ENCODE measurements around the gene CAMTA1. TPM values are rescaled to one million over a fixed set of nuclear protein-coding genes. Genes with fewer than 3 reads are reported as not detected.

CAMTA1 gene
- total and polyA plus RNA-seq, 4 donors = 78.7 to 438 (median 173) TPM

- no peak overlapping the region for H3K27ac ChIP-seq (ENCODE audit: low read depth in 1 of 2, low read length in 2 of 2)
- no peaks in the 10 kb centered on the region for H3K36me3 ChIP-seq (ENCODE audit: control insufficient read depth in 1 of 2, insufficient read depth in 2 of 2, low read length in 1 of 2)
- H3K9me3 ChIP-seq (ENCODE audit: control insufficient read depth, low read length) = no peaks in the 10 kb centered on the region
- WGBS, 2 donors = 67 to 75% methylated on average over 3 of the region's 3 CpGs
- no peak for ATAC-seq (ENCODE audit: low FRiP score)
- no peak for DNase-seq
- intact Hi-C loops (cut with DNase I) = loop anchor here in 1 of 2 donors (5.0 kb wide), 1 partner anchor 166 kb away; no protein-coding TSS in a partner anchor
- no peak overlapping the region for H3K4me3 ChIP-seq (ENCODE audit: low read length in 2 of 2)
- no peaks in the 10 kb centered on the region for H3K27me3 ChIP-seq (ENCODE audit: control insufficient read depth in 1 of 2, insufficient read depth in 2 of 2, low read length in 1 of 2)
- no peaks in the 10 kb centered on the region for H3K4me1 ChIP-seq (ENCODE audit: control insufficient read depth in 1 of 2, insufficient read depth in 2 of 2, low read length in 2 of 2)
Observed at GRCh38 chr1:6888268-6888667, 103.0 kb downstream of the CAMTA1 start.

GRCh38 chr1:6888870-6889269 is 103.6 kb downstream of the CAMTA1 start:
- H3K4me3 ChIP-seq (ENCODE audit: low read length in 2 of 2) = no peak overlapping the region
- DNase-seq = no peak
- H3K4me1 ChIP-seq (ENCODE audit: control insufficient read depth in 1 of 2, insufficient read depth in 2 of 2, low read length in 2 of 2) = no peaks in the 10 kb centered on the region
- no peaks in the 10 kb centered on the region for H3K9me3 ChIP-seq (ENCODE audit: control insufficient read depth, low read length)
- 79 to 85% methylated on average over 2 of the region's 2 CpGs for WGBS, 2 donors
- H3K36me3 ChIP-seq (ENCODE audit: control insufficient read depth in 1 of 2, insufficient read depth in 2 of 2, low read length in 1 of 2) = no peaks in the 10 kb centered on the region
- no peak overlapping the region for H3K27ac ChIP-seq (ENCODE audit: low read depth in 1 of 2, low read length in 2 of 2)
- no peak for ATAC-seq (ENCODE audit: low FRiP score)
- intact Hi-C loops (cut with DNase I) = loop anchor here in 1 of 2 donors (5.0 kb wide), 1 partner anchor 167 kb away; no protein-coding TSS in a partner anchor
- no peaks in the 10 kb centered on the region for H3K27me3 ChIP-seq (ENCODE audit: control insufficient read depth in 1 of 2, insufficient read depth in 2 of 2, low read length in 1 of 2)

GRCh38 chr1:6889875-6890480 is 104.7 kb downstream of the CAMTA1 start:
- no peaks in the 10 kb centered on the region for H3K4me1 ChIP-seq (ENCODE audit: control insufficient read depth in 1 of 2, insufficient read depth in 2 of 2, low read length in 2 of 2)
- DNase-seq (peak; percentile 73 to 79), ATAC-seq (ENCODE audit: low FRiP score) (peak; percentile 71)
- H3K27me3 ChIP-seq (ENCODE audit: control insufficient read depth in 1 of 2, insufficient read depth in 2 of 2, low read length in 1 of 2) = no peaks in the 10 kb centered on the region
- intact Hi-C loops (cut with DNase I) = loop anchor here (2.0 to 5.0 kb wide), 4 partner anchors 95 to 182 kb away; no protein-coding TSS in a partner anchor
- H3K4me3 ChIP-seq (ENCODE audit: low read length in 2 of 2) = no peak overlapping the region
- H3K27ac ChIP-seq (ENCODE audit: low read depth in 1 of 2, low read length in 2 of 2) = no peak overlapping the region
- H3K9me3 ChIP-seq (ENCODE audit: control insufficient read depth, low read length) = no peaks in the 10 kb centered on the region
- no peaks in the 10 kb centered on the region for H3K36me3 ChIP-seq (ENCODE audit: control insufficient read depth in 1 of 2, insufficient read depth in 2 of 2, low read length in 1 of 2)
- 0 to 1% methylated on average over 3 of the region's 3 CpGs for WGBS, 2 donors

DNA sequence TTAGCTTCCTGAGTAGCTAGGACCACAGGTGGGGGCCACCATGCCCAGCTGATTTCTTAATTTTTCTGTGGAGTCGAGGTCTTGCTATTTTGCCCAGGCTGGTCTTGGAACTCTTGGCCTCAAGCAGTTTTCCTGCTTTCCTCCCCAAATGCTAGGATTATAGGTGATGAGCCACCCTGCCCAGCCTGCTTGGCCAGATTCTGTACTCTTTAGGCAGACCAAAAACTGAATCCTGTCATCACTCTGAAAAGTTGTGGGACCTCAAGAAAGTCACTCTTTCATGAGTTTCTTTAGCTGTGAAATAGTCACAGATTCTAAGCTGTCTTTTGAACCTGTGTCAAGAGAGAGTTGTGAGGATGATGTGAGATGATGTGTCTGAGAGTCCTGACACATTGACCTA is 105.4 kb downstream of the CAMTA1 start:
- Histone ChIP-seq H3K4me3 (ENCODE audit: low read length in 2 of 2) (no peak overlapping the region), H3K27ac (ENCODE audit: low read depth in 1 of 2, low read length in 2 of 2) (no peak overlapping the region), H3K4me1 (ENCODE audit: control insufficient read depth in 1 of 2, insufficient read depth in 2 of 2, low read length in 2 of 2) (no peaks in the 10 kb centered on the region), H3K36me3 (ENCODE audit: control insufficient read depth in 1 of 2, insufficient read depth in 2 of 2, low read length in 1 of 2) (no peaks in the 10 kb centered on the region), H3K27me3 (ENCODE audit: control insufficient read depth in 1 of 2, insufficient read depth in 2 of 2, low read length in 1 of 2) (no peaks in the 10 kb centered on the region), H3K9me3 (ENCODE audit: control insufficient read depth, low read length) (no peaks in the 10 kb centered on the region)
- ATAC-seq (ENCODE audit: low FRiP score) (no peak), DNase-seq (no peak)
- WGBS, 2 donors = 95 to 96% methylated on average over 1 of the region's 1 CpG
- intact Hi-C loops (cut with DNase I) = loop anchor here (2.0 to 5.0 kb wide), 3 partner anchors 96 to 182 kb away; no protein-coding TSS in a partner anchor

GRCh38 chr1:6891781-6892579 is 106.7 kb downstream of the CAMTA1 start:
- intact Hi-C loops (cut with DNase I) = loop anchor here (2.0 to 5.0 kb wide), 3 partner anchors 97 to 180 kb away; no protein-coding TSS in a partner anchor
- Histone ChIP-seq H3K27me3 (ENCODE audit: control insufficient read depth in 1 of 2, insufficient read depth in 2 of 2, low read length in 1 of 2) (no peaks in the 10 kb centered on the region), H3K27ac (ENCODE audit: low read depth in 1 of 2, low read length in 2 of 2) (no peak overlapping the region), H3K36me3 (ENCODE audit: control insufficient read depth in 1 of 2, insufficient read depth in 2 of 2, low read length in 1 of 2) (no peaks in the 10 kb centered on the region), H3K4me1 (ENCODE audit: control insufficient read depth in 1 of 2, insufficient read depth in 2 of 2, low read length in 2 of 2) (no peaks in the 10 kb centered on the region), H3K4me3 (ENCODE audit: low read length in 2 of 2) (no peak overlapping the region), H3K9me3 (ENCODE audit: control insufficient read depth, low read length) (no peaks in the 10 kb centered on the region)
- ATAC-seq (ENCODE audit: low FRiP score) (no peak), DNase-seq (no peak)
- WGBS, 2 donors = 91 to 93% methylated on average over 7 of the region's 7 CpGs

- Histone ChIP-seq H3K27ac (ENCODE audit: low read depth in 1 of 2, low read length in 2 of 2) (no peak overlapping the region), H3K36me3 (ENCODE audit: control insufficient read depth in 1 of 2, insufficient read depth in 2 of 2, low read length in 1 of 2) (no peaks in the 10 kb centered on the region), H3K27me3 (ENCODE audit: control insufficient read depth in 1 of 2, insufficient read depth in 2 of 2, low read length in 1 of 2) (no peaks in the 10 kb centered on the region), H3K4me1 (ENCODE audit: control insufficient read depth in 1 of 2, insufficient read depth in 2 of 2, low read length in 2 of 2) (no peaks in the 10 kb centered on the region), H3K9me3 (ENCODE audit: control insufficient read depth, low read length) (no peaks in the 10 kb centered on the region), H3K4me3 (ENCODE audit: low read length in 2 of 2) (no peak overlapping the region)
- ATAC-seq (ENCODE audit: low FRiP score) (no peak), DNase-seq (no peak)
- intact Hi-C loops (cut with DNase I) = loop anchor here in 1 of 2 donors (5.0 kb wide), 2 partner anchors 166 to 179 kb away; no protein-coding TSS in a partner anchor
- 93 to 96% methylated on average over 7 of the region's 7 CpGs for WGBS, 2 donors
Observed at GRCh38 chr1:6893388-6893787, 108.1 kb downstream of the CAMTA1 start.

DNA sequence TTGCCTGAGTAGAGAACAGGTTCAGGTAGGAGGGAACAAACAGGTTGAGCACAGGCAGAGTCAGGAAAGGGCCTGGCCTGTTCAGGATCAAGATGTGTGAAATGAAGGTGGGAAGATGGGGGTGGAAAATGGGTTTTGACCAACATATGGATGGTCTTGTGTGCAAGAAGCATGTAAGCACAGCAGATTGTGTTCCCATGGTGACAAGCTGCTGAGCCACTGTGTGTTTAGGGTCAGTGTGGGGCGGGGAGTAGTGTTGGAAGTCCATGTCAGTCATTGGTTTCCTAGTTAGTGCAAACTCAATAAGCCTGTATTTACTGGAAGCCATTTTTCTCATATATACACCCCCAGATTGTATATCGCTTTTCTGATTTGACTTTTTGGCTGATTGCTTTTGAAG is 111.9 kb downstream of the CAMTA1 start:
- intact Hi-C loops (cut with DNase I) = no loop called here
- DNase-seq = no peak
- ATAC-seq (ENCODE audit: low FRiP score) = no peak

DNA sequence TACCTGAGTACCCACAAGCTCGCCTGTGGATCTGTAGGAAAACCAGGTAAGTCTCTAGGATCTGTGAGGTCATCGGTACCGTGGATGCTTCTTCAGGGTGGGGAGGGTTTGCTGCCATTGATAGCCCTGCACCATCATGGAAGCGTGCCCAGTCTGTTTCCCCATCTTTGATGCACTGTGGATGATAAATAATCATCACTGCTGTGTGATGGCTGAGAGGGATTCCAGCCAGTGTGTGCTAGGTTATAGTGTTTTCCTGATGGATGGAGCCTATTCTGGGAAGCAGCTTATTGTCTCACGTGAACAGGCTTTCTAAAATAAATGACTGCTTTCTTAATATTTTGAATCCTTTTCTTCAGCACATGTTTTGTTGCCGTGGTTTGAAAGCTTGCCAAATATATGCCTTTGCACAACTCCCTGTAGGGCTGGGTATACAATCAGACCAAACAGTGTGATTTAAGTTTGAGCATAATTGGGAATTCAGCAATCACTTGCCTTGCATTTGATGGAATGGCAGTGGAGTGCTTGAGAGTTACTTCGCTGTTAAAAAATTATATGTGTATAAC is 113.8 kb downstream of the CAMTA1 start:
- Histone ChIP-seq H3K9me3 (ENCODE audit: control insufficient read depth, low read length) (no peaks in the 10 kb centered on the region), H3K27me3 (ENCODE audit: control insufficient read depth in 1 of 2, insufficient read depth in 2 of 2, low read length in 1 of 2) (no peaks in the 10 kb centered on the region), H3K36me3 (ENCODE audit: control insufficient read depth in 1 of 2, insufficient read depth in 2 of 2, low read length in 1 of 2) (no peaks in the 10 kb centered on the region), H3K4me1 (ENCODE audit: control insufficient read depth in 1 of 2, insufficient read depth in 2 of 2, low read length in 2 of 2) (no peaks in the 10 kb centered on the region), H3K4me3 (ENCODE audit: low read length in 2 of 2) (no peak overlapping the region), H3K27ac (ENCODE audit: low read depth in 1 of 2, low read length in 2 of 2) (no peak overlapping the region)
- WGBS, 2 donors = 76 to 82% methylated on average over 7 of the region's 7 CpGs
- DNase-seq (no peak), ATAC-seq (ENCODE audit: low FRiP score) (no peak)
- intact Hi-C loops (cut with DNase I) = no loop called here

More for the DNA sequence above, 111.9 kb downstream of the CAMTA1 start:
- Histone ChIP-seq H3K9me3 (ENCODE audit: control insufficient read depth, low read length) (no peaks in the 10 kb centered on the region), H3K27ac (ENCODE audit: low read depth in 1 of 2, low read length in 2 of 2) (no peak overlapping the region), H3K27me3 (ENCODE audit: control insufficient read depth in 1 of 2, insufficient read depth in 2 of 2, low read length in 1 of 2) (no peaks in the 10 kb centered on the region), H3K4me3 (ENCODE audit: low read length in 2 of 2) (no peak overlapping the region), H3K36me3 (ENCODE audit: control insufficient read depth in 1 of 2, insufficient read depth in 2 of 2, low read length in 1 of 2) (no peaks in the 10 kb centered on the region), H3K4me1 (ENCODE audit: control insufficient read depth in 1 of 2, insufficient read depth in 2 of 2, low read length in 2 of 2) (no peaks in the 10 kb centered on the region)
- WGBS, 2 donors = 93 to 94% methylated on average over 2 of the region's 2 CpGs
